ENCODE data around the gene RABGAP1. TPM values are rescaled to one million over a fixed set of nuclear protein-coding genes. Genes with fewer than 3 reads are reported as not detected.

The RABGAP1 gene
- total RNA-seq, 2 experiments from 2014 or later, result 24.2 to 27.0 TPM

- no peaks in the 10 kb centered on the region for H3K27me3 Mint-ChIP-seq
- H3K9me3 Mint-ChIP-seq (ENCODE audit: low read depth), result no peaks in the 10 kb centered on the region
- peak overlapping the region; percentile 58 for H3K27ac Mint-ChIP-seq
- ATAC-seq (no peak), DNase-seq (no peak)
- peaks cover 12% of the 10 kb centered on the region for H3K4me1 Mint-ChIP-seq
- H3K4me3 Mint-ChIP-seq, result no peak overlapping the region
- CTCF ChIA-PET, result interaction anchor here (1.0 to 2.5 kb wide), 5 partner anchors 10 to 419 kb away, joined by 3 to 14 read pairs (median 5); partner anchors contain the start of genes RABGAP1 and ZBTB6
- peaks cover 6% of the 10 kb centered on the region for H3K36me3 Mint-ChIP-seq
These were observed 10.1 kb upstream of the RABGAP1 start for GRCh38 chr9:122930541-122931225.

- DNase-seq (peak; percentile 94), ATAC-seq (peak; percentile 98)
- Mint-ChIP-seq H3K4me3 (no peak within 1 kb of the TSS), H3K9me3 (ENCODE audit: low read depth) (no peaks in the 10 kb centered on the region), H3K27me3 (no peaks in the 10 kb centered on the region), H3K36me3 (peaks cover 8% of the 10 kb centered on the region), H3K4me1 (peaks cover 12% of the 10 kb centered on the region), H3K27ac (peak within 1 kb of the TSS; percentile 92)
- CTCF ChIA-PET, result interaction anchor here (0.5 to 2.5 kb wide), 10 partner anchors 10 to 1479 kb away, joined by 3 to 14 read pairs (median 4); partner anchors contain the start of genes RABGAP1, RC3H2 and ZBTB6
These were observed 9.3 kb upstream of the RABGAP1 start, which contains the start of gene ZBTB26 for GRCh38 chr9:122931226-122932121. Gene ZBTB26, minus strand, starts transcription at chr9:122931512. Its CDS starts 11,578 bp downstream, at chr9:122919934.

GRCh38 chr9:122936464-122936863, 4.4 kb upstream of the RABGAP1 start:
- H3K4me1 Mint-ChIP-seq, result peaks cover 20% of the 10 kb centered on the region
- H3K9me3 Mint-ChIP-seq (ENCODE audit: low read depth), result no peaks in the 10 kb centered on the region
- DNase-seq (no peak), ATAC-seq (no peak)
- H3K36me3 Mint-ChIP-seq, result peaks cover 17% of the 10 kb centered on the region
- CTCF ChIA-PET, result interaction anchor here (0.7 kb wide), 1 partner anchor 55 kb away, joined by 3 read pairs; no protein-coding TSS in a partner anchor
- no peaks in the 10 kb centered on the region for H3K27me3 Mint-ChIP-seq
- H3K27ac Mint-ChIP-seq, result no peak overlapping the region
- H3K4me3 Mint-ChIP-seq, result no peak overlapping the region

- DNase-seq (no peak), ATAC-seq (no peak)
- Mint-ChIP-seq H3K4me3 (no peak overlapping the region), H3K27ac (no peak overlapping the region), H3K27me3 (no peaks in the 10 kb centered on the region), H3K4me1 (peaks cover 24% of the 10 kb centered on the region), H3K9me3 (ENCODE audit: low read depth) (no peaks in the 10 kb centered on the region), H3K36me3 (peaks cover 17% of the 10 kb centered on the region)
- CTCF ChIA-PET, result interaction anchor here (0.7 to 0.9 kb wide), 2 partner anchors 11 to 55 kb away, joined by 3 read pairs; no protein-coding TSS in a partner anchor
These were observed 3.9 kb upstream of the RABGAP1 start for GRCh38 chr9:122936883-122937282.

DNA sequence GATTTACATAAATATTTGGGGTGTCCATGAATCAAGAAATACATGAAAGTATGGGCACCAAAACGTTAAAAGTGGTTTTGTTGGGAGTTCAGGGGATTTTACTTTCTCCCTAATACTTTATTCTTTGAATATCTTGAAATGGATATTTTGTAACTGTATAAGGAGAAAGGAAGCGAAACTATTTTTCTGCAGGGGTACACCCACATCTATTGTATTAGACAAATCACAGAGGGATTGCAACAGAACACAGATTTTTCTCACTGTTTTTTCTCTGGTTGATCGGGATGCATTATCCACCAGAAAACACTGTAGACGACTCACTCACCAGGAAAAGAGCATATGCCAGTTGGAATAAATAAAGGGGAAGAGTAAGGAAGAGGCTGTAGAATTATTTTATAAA, 1.2 kb upstream of the RABGAP1 start:
- H3K27ac Mint-ChIP-seq, result no peak overlapping the region
- CTCF ChIA-PET, result interaction anchor here (1.1 to 2.5 kb wide), 2 partner anchors 8 to 44 kb away, joined by 3 to 14 read pairs; partner anchors contain the start of gene ZBTB26
- no peak for DNase-seq
- ATAC-seq, result no peak
- H3K4me3 Mint-ChIP-seq, result no peak overlapping the region
- no peaks in the 10 kb centered on the region for H3K27me3 Mint-ChIP-seq
- H3K36me3 Mint-ChIP-seq, result peaks cover 13% of the 10 kb centered on the region
- H3K9me3 Mint-ChIP-seq (ENCODE audit: low read depth), result no peaks in the 10 kb centered on the region
- H3K4me1 Mint-ChIP-seq, result peaks cover 29% of the 10 kb centered on the region

DNA sequence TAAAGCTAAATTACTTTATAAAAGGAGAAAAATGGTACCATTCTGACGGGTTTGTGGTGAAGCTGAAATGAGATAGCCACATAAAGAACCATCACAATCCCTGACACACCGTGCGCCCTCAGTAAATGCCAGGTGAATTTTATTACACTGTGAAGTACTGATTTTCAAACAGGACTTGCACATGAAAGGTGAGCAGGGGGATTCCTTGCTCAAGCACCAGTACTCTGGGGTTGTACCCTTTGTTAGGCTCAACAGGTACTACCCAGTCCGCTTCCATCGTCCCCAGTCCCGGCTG, 419 bp upstream of the RABGAP1 start:
- H3K27me3 Mint-ChIP-seq, result no peaks in the 10 kb centered on the region
- no peak for ATAC-seq
- H3K4me1 Mint-ChIP-seq, result peaks cover 31% of the 10 kb centered on the region
- peak overlapping the region; percentile 71 for H3K27ac Mint-ChIP-seq
- peaks cover 13% of the 10 kb centered on the region for H3K36me3 Mint-ChIP-seq
- DNase-seq, result no peak
- H3K9me3 Mint-ChIP-seq (ENCODE audit: low read depth), result no peaks in the 10 kb centered on the region
- peak overlapping the region; percentile 87 for H3K4me3 Mint-ChIP-seq
- CTCF ChIA-PET, result interaction anchor here (0.9 to 2.5 kb wide), 4 partner anchors 8 to 45 kb away, joined by 3 to 14 read pairs (median 3); partner anchors contain the start of genes ZBTB26 and ZBTB6

- H3K36me3 Mint-ChIP-seq, result peaks cover 8% of the 10 kb centered on the region
- H3K4me3 Mint-ChIP-seq, result peak overlapping the region; percentile 87
- DNase-seq (no peak), ATAC-seq (no peak)
- H3K9me3 Mint-ChIP-seq (ENCODE audit: low read depth), result no peaks in the 10 kb centered on the region
- H3K27me3 Mint-ChIP-seq, result no peaks in the 10 kb centered on the region
- H3K27ac Mint-ChIP-seq, result peak overlapping the region; percentile 82
- CTCF ChIA-PET, result interaction anchor here (0.9 to 2.5 kb wide), 3 partner anchors 10 to 34 kb away, joined by 3 to 14 read pairs (median 3); partner anchors contain the start of gene ZBTB26
- peaks cover 39% of the 10 kb centered on the region for H3K4me1 Mint-ChIP-seq
These were observed 888 bp downstream of the RABGAP1 start for GRCh38 chr9:122941582-122942234.

DNA sequence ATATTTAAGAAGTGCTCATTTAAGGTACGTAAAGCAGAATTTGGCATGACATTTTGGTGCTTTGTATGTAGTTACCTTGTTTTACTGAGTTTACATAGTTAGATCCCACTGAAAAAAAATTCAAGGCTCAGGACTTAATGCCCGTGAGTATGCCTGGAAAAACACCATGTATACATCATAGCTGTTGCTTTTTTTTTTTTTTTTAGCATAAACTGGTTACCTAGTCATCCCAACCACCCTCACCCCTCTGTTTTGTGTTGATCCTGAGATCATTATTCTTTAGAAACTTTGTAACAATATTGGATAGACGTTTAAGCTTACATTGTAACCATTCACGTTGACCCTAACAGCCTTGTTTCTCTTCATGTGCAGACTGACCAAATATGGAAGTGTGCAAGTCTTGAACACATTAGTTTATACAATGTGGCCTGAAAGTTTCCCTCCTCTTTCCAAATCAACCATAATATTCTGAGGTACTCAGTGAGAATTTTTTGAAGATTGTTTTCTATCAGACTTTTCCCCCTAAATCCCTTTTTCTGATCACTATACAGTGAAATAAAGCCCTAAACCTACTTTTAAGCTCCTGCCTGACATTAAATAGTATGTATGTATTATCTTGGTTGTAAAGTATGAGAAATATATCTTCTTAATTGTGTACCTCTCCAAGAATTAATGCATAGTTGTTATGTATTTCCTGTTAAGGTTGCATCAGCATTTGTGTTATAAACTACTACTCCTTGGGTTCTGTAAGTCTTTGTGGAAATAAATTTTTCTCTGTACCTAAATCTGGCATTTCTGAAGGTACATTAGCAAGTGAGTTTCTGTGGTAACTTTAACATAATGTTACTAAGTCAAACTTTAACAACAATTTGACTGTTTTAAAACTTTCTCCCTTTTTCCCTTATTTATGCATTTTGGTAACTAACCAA, 4.4 kb downstream of the RABGAP1 start:
- Mint-ChIP-seq H3K36me3 (peaks cover 5% of the 10 kb centered on the region), H3K4me1 (peaks cover 57% of the 10 kb centered on the region), H3K4me3 (no peak overlapping the region), H3K9me3 (ENCODE audit: low read depth) (no peaks in the 10 kb centered on the region), H3K27me3 (no peaks in the 10 kb centered on the region), H3K27ac (peak overlapping the region; percentile 34)
- CTCF ChIA-PET, result no interaction called here
- DNase-seq (no peak), ATAC-seq (no peak)

- H3K27ac Mint-ChIP-seq, result no peak overlapping the region
- no peaks in the 10 kb centered on the region for H3K27me3 Mint-ChIP-seq
- ATAC-seq (no peak), DNase-seq (no peak)
- H3K4me3 Mint-ChIP-seq, result no peak overlapping the region
- H3K9me3 Mint-ChIP-seq (ENCODE audit: low read depth), result no peaks in the 10 kb centered on the region
- CTCF ChIA-PET, result interaction anchor here (1.9 kb wide), 1 partner anchor 44 kb away, joined by 7 read pairs; no protein-coding TSS in a partner anchor
- H3K36me3 Mint-ChIP-seq, result peaks cover 5% of the 10 kb centered on the region
- peaks cover 52% of the 10 kb centered on the region for H3K4me1 Mint-ChIP-seq
These were observed 5.7 kb downstream of the RABGAP1 start for GRCh38 chr9:122946461-122947005.

DNA sequence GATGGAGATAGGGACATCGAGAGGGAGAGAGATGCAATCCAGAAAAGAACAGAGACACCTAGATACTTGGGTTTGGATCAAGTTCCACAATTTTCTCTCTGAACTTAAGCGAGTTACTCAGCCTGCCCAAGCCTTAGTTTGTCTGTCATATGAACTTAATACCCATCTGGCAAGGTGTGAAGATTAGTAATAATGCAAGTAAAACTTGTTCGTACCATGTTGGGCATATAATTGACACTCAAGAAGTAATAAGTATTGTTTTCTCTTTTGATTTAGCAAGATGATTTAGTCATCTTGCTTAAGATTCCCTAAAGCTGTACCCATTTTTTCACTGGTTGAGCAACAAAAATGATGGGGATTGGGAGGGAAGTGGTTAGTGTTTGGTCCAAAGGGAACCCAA, 7.5 kb downstream of the RABGAP1 start:
- CTCF ChIA-PET, result interaction anchor here (1.2 to 1.9 kb wide), 2 partner anchors 43 to 44 kb away, joined by 3 to 7 read pairs; no protein-coding TSS in a partner anchor
- no peak for DNase-seq
- Mint-ChIP-seq H3K9me3 (ENCODE audit: low read depth) (no peaks in the 10 kb centered on the region), H3K27me3 (no peaks in the 10 kb centered on the region), H3K27ac (peak overlapping the region; percentile 71), H3K36me3 (peaks cover 5% of the 10 kb centered on the region), H3K4me3 (peak overlapping the region; percentile 39), H3K4me1 (peaks cover 40% of the 10 kb centered on the region)
- ATAC-seq, result peak; percentile 78

DNA sequence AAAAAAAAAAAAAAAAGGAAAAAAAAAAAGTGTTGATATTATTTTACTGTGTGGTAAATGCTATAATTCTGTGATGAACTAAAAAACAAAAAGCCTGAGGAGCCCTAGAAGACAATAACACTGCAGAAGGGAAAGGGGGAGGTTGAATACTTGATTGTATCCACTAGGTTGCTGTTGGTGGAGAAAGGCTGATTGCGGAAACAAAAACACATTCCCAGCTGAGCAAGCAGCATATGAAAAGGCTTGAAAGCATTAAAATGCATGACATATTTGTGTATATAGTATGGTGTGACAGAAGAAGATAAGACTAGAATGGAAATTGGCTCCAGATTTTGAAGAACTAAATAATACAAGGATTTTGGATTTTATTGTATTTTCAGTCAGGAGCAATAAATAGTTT, 8.9 kb downstream of the RABGAP1 start:
- no peaks in the 10 kb centered on the region for H3K27me3 Mint-ChIP-seq
- H3K36me3 Mint-ChIP-seq, result peaks cover 5% of the 10 kb centered on the region
- no peaks in the 10 kb centered on the region for H3K9me3 Mint-ChIP-seq (ENCODE audit: low read depth)
- CTCF ChIA-PET, result interaction anchor here (0.6 kb wide), 1 partner anchor 138 kb away, joined by 3 read pairs; no protein-coding TSS in a partner anchor
- no peak overlapping the region for H3K4me3 Mint-ChIP-seq
- no peak overlapping the region for H3K27ac Mint-ChIP-seq
- peaks cover 36% of the 10 kb centered on the region for H3K4me1 Mint-ChIP-seq
- DNase-seq (no peak), ATAC-seq (no peak)

- Mint-ChIP-seq H3K4me3 (no peak overlapping the region), H3K4me1 (peaks cover 31% of the 10 kb centered on the region)
- CTCF ChIA-PET, result no interaction called here
These were observed 9.4 kb downstream of the RABGAP1 start for GRCh38 chr9:122950263-122950662.

More at GRCh38 chr9:122950263-122950662, 9.4 kb downstream of the RABGAP1 start:
- DNase-seq (no peak), ATAC-seq (no peak)
- Mint-ChIP-seq H3K36me3 (peaks cover 4% of the 10 kb centered on the region), H3K27me3 (no peaks in the 10 kb centered on the region), H3K27ac (no peak overlapping the region), H3K9me3 (ENCODE audit: low read depth) (no peaks in the 10 kb centered on the region)
